Measurements from ENCODE around the gene HECTD2.
A peak's percentile ranks its signal among the peaks of the same experiment; 100 is the strongest.
"Not testable (repeated sequence)": the region's sequence is repeated elsewhere in the genome, so short reads cannot be mapped to it uniquely, and the experiment has no call there.

HECTD2 gene

GRCh38 chr10:91374052-91374451 is 36.1 kb upstream of the HECTD2 start:
- DNase-seq (ENCODE audit: extremely low spot score) = no peak
- TF ChIP-seq L3MBTL2 (conservative IDR thresholded peaks at IDR 0.05) (no peak), TARDBP (IDR thresholded peaks at IDR 0.05) (no peak), PKNOX1 (IDR thresholded peaks at IDR 0.05) (no peak), ZNF384 (IDR thresholded peaks at IDR 0.05) (no peak)
- ChIA-PET POLR2A (no interaction called here), CTCF (no interaction called here)

- POLR2A ChIA-PET = no interaction called here
- TF ChIP-seq CTBP1 (IDR thresholded peaks at IDR 0.05; ENCODE audit: borderline replicate concordance) (no peak), ELF4 (IDR thresholded peaks at IDR 0.05) (no peak)
- CTCF ChIA-PET = interaction anchor here (1.3 kb wide), 1 partner anchor 79 kb away, joined by 3 read pairs; no protein-coding TSS in a partner anchor
- DNase-seq (ENCODE audit: extremely low spot score) = no peak
These were observed 32.1 kb upstream of the HECTD2 start for GRCh38 chr10:91378061-91378460.

- ChIA-PET CTCF (interaction anchor here (1.0 to 1.9 kb wide), 3 partner anchors 10 to 172 kb away, joined by 3 to 9 read pairs (median 3); no protein-coding TSS in a partner anchor), POLR2A (interaction anchor here (0.6 kb wide), 1 partner anchor 192 kb away, joined by 3 read pairs; no protein-coding TSS in a partner anchor)
- DNase-seq (ENCODE audit: extremely low spot score) = no peak
- TF ChIP-seq PKNOX1 (IDR thresholded peaks at IDR 0.05) (0 out of 2 replicates have a peak, but pooled peaks have one; percentile 15), FOXA1 (IDR thresholded peaks at IDR 0.05) (no peak), TARDBP (IDR thresholded peaks at IDR 0.05) (no peak)
These were observed 29.3 kb upstream of the HECTD2 start for GRCh38 chr10:91380873-91381256.

GRCh38 chr10:91381257-91381891 is 28.8 kb upstream of the HECTD2 start:
- ChIA-PET CTCF (interaction anchor here (1.0 to 1.9 kb wide), 3 partner anchors 9 to 171 kb away, joined by 3 to 9 read pairs (median 3); no protein-coding TSS in a partner anchor), POLR2A (interaction anchor here (0.6 kb wide), 1 partner anchor 191 kb away, joined by 3 read pairs; no protein-coding TSS in a partner anchor)
- peak; percentile 30 for DNase-seq (ENCODE audit: extremely low spot score)

GRCh38 chr10:91385306-91386085 is 24.6 kb upstream of the HECTD2 start:
- ChIA-PET CTCF (interaction anchor here (1.0 to 1.1 kb wide), 2 partner anchors 22 to 308 kb away, joined by 4 to 5 read pairs; no protein-coding TSS in a partner anchor), POLR2A (no interaction called here)
- DNase-seq (ENCODE audit: extremely low spot score) = no peak
- TF ChIP-seq LEF1 (IDR thresholded peaks at IDR 0.05; ENCODE audit: borderline replicate concordance) (no peak), HDGF (IDR thresholded peaks at IDR 0.05; ENCODE audit: borderline replicate concordance) (no peak), ELF4 (IDR thresholded peaks at IDR 0.05) (no peak), ZNF384 (IDR thresholded peaks at IDR 0.05) (no peak), FOXA1 (IDR thresholded peaks at IDR 0.05) (no peak), ARNT (IDR thresholded peaks at IDR 0.05) (no peak)

More at GRCh38 chr10:91381257-91381891, 28.8 kb upstream of the HECTD2 start:
- TF ChIP-seq ARNT (IDR thresholded peaks at IDR 0.05) = no peak
- TF ChIP-seq FOXK2 (IDR thresholded peaks at IDR 0.05) = no peak
- TF ChIP-seq HDGF (IDR thresholded peaks at IDR 0.05; ENCODE audit: borderline replicate concordance) = no peak
- TF ChIP-seq ZNF384 (IDR thresholded peaks at IDR 0.05) = no peak
- no peak for TF ChIP-seq SP1 (IDR thresholded peaks at IDR 0.05)
- TF ChIP-seq NFRKB (IDR thresholded peaks at IDR 0.05) = no peak
- no peak for TF ChIP-seq SUZ12 (IDR thresholded peaks at IDR 0.05)

GRCh38 chr10:91389636-91390512 is 20.3 kb upstream of the HECTD2 start:
- CTCF ChIA-PET = interaction anchor here (0.8 to 2.0 kb wide), 4 partner anchors 8 to 367 kb away, joined by 3 to 9 read pairs (median 4); no protein-coding TSS in a partner anchor
- peak; percentile 26 for DNase-seq (ENCODE audit: extremely low spot score)
- TF ChIP-seq TARDBP (IDR thresholded peaks at IDR 0.05) = no peak
- no peak for TF ChIP-seq ARNT (IDR thresholded peaks at IDR 0.05)
- no peak for TF ChIP-seq PKNOX1 (IDR thresholded peaks at IDR 0.05)
- TF ChIP-seq ELF4 (IDR thresholded peaks at IDR 0.05) = no peak
- no peak for TF ChIP-seq ZNF384 (IDR thresholded peaks at IDR 0.05)
- no peak for TF ChIP-seq FOXK2 (IDR thresholded peaks at IDR 0.05)
- TF ChIP-seq NFRKB (IDR thresholded peaks at IDR 0.05) = no peak
- no peak for TF ChIP-seq HDGF (IDR thresholded peaks at IDR 0.05; ENCODE audit: borderline replicate concordance)
- TF ChIP-seq FOXA1 (IDR thresholded peaks at IDR 0.05) = no peak
- POLR2A ChIA-PET = no interaction called here

- ChIA-PET CTCF (interaction anchor here (0.8 to 2.0 kb wide), 4 partner anchors 9 to 368 kb away, joined by 3 to 9 read pairs (median 4); no protein-coding TSS in a partner anchor), POLR2A (interaction anchor here (1.5 kb wide), 1 partner anchor 18 kb away, joined by 3 read pairs; no protein-coding TSS in a partner anchor)
- DNase-seq (ENCODE audit: extremely low spot score) = not testable (repeated sequence)
These were observed 19.7 kb upstream of the HECTD2 start for GRCh38 chr10:91390513-91390825.
